Stimulated activated CD8-positive, alpha-beta memory T cell treated with anti-CD3 and anti-CD28 coated beads, Interleukin-7, amount 100 ng/mL, for 24 hours (primary cell): ENCODE measurements around the gene BOLA1.
A peak's percentile ranks its signal among the peaks of the same experiment; 100 is the strongest.
"Not testable (repeated sequence)": the region's sequence is repeated elsewhere in the genome, so short reads cannot be mapped to it uniquely, and the experiment has no call there.

Experiments used
- DNase-seq: peaks from one replicate; pipeline ENCODE4 v3.0.0-alpha.2; 2020; ENCODE audit warnings: low read depth

Gene BOLA1

DNA sequence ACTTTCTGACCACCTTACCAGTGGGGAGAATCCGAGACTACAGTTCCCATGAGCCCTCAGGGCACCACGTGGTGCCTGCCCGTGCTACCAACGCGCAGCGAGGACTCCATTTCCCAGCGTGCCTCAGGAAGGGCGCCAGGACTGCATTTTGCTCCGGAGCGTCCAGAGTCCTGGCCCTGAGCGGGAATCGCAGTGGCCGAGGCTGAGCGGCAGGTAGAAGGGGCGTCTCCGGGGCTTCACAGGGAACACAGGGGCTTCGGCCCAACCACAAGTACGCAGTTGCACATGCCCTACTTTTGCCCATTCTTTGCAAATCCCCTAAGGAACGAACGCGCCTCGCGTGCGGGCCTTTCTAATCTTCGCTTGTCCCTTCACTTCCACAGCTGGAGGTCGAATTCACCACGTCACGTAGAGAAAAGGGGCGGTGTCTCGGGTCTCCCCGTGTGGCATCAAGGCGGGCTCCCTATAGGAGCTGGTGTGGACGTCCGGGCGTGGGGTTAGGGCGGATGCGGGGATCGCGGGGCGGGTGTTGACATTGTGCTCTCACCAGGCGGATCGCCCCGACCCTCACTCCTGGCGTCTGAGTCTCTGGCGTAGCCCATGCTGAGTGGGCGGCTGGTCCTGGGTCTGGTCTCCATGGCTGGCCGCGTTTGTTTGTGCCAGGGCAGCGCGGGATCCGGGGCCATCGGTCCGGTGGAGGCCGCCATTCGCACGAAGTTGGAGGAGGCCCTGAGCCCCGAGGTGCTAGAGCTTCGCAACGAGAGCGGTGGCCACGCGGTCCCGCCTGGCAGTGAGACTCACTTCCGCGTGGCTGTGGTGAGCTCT lies at the start of gene BOLA1:
TSS of gene BOLA1 (plus strand) at position 109 of the 825 bp plus-strand sequence. CDS start at position 601, 492 bp downstream.
- DNase-seq, result peak; percentile 60

DNA sequence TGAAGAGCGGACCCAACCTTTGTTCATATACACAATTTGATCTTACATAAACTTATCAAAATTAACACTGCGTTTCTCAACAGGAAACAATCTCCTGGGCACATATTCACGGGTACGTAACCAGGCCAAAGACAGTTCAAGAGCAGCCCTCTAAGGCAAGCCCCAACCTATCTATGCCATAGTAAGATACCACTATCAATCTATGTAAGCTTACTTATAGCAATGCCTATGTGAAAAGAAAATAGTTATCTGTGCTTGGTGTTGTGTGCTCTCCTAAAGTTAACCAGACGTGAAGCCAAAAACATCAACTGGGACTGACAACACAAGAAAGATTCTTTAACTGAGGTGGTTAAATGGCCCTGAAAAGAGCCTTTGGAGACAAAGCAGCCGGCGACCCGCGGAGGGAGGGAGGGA lies 49.4 kb upstream of the BOLA1 start:
- no peak for DNase-seq

DNA sequence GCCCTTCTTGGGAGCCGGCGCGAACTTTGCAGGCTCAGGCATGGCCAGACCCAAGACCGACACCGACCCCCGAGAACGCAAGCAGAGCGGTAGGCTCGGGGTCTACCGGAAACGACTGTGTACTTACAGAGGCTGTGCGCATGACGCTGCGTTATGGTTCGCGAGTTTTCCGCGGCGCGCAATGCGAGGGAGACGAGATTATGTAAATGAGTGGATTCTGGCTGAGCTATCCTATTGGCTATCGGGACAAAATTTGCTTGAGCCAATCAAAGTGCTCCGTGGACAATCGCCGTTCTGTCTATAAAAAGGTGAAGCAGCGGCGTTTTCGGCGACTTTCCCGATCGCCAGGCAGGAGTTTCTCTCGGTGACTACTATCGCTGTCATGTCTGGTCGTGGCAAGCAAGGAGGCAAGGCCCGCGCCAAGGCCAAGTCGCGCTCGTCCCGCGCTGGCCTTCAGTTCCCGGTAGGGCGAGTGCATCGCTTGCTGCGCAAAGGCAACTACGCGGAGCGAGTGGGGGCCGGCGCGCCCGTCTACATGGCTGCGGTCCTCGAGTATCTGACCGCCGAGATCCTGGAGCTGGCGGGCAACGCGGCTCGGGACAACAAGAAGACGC lies 48.5 kb upstream of the BOLA1 start:
- not testable (repeated sequence) for DNase-seq

- DNase-seq, result not testable (repeated sequence)
These were observed 47.7 kb upstream of the BOLA1 start for GRCh38 chr1:149851585-149852213.

GRCh38 chr1:149852263-149852662 lies 47.1 kb upstream of the BOLA1 start:
- not testable (repeated sequence) for DNase-seq

DNA sequence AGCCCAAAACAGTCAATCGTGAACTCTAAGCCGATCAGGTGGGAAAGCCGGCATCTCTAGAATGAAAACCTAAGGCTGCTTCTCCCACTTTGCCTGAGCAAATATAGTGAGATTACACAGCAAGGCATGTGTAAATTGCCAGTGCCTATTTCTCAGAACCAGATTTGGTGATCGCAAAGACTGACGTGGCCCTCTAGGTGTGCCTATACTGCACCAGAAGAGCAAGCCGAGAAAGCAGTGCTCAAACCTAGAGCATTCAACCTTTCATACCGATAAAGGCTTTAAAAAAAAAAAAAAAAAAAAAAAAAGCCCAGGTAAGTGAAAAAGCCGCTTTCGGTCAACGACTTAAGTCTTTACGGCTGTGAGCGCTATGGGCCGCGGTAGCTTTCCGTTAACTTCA lies 39.1 kb upstream of the BOLA1 start:
- not testable (repeated sequence) for DNase-seq

GRCh38 chr1:149860684-149861496 lies 38.5 kb upstream of the BOLA1 start:
- not testable (repeated sequence) for DNase-seq

DNA sequence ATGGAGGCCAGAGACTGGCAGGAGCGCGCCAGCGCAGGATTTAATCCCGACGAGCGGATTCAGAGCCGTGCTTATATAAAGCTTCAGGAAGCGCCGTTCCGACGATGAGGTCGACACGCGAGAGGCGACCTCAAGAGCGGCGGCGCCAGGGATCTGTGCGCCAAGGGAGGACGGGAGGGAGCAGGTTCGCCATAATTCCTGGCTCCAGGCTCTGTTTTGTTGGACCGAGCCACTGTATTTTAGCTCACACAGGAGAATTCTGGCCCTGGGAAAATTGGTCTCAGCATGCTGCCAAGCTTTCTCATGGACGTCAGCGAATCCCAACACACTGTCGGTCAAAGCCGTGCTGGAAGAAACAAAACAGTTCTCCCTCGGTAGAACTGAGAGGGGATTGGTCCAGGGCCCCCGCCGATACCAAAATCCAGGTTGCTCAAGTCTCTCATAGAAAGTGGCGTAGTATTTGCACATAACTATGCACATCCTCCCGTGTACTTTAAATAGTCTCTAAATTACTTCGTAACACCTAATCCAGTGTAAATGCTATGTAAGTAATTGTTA lies 37.8 kb upstream of the BOLA1 start:
- not testable (repeated sequence) for DNase-seq

DNA sequence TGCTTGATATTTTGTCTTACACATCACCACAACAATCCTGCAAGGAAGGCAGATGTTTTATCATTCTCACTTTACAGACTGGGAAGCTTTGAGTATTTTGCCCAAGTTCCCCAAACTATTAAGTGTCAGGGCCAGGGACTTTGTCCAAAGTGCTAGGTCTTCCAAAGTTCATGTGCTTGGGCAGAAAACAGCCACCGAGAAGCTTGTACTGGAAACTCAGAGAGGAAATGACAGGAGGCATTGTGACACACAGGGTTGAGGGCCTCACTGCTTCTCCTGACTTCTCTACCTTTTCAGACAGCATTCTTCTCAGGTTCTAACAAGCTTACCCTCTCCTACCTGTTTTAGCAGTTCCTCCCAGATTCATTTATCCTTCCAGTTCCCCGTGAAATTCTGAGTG lies 32.5 kb upstream of the BOLA1 start:
- not testable (repeated sequence) for DNase-seq

DNA sequence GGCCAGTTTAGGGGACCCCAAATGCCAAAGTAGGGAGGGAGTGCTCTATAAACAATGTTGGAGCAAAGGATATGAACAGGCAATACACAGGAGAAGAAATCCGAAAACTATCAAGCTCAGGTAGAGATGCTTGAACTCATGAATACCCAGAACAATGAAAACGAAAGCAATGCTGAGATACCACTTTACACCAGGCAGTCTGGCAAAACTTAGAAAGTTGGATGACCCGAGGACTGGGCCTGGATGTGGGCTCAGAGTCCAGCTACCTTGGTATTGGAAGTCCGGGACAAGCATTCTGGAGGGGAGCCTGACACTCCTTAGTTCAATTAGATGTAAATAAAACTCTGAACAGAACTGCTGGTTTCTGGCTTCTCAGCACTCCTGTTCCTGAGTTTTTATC lies 26.3 kb upstream of the BOLA1 start:
- not testable (repeated sequence) for DNase-seq

DNA sequence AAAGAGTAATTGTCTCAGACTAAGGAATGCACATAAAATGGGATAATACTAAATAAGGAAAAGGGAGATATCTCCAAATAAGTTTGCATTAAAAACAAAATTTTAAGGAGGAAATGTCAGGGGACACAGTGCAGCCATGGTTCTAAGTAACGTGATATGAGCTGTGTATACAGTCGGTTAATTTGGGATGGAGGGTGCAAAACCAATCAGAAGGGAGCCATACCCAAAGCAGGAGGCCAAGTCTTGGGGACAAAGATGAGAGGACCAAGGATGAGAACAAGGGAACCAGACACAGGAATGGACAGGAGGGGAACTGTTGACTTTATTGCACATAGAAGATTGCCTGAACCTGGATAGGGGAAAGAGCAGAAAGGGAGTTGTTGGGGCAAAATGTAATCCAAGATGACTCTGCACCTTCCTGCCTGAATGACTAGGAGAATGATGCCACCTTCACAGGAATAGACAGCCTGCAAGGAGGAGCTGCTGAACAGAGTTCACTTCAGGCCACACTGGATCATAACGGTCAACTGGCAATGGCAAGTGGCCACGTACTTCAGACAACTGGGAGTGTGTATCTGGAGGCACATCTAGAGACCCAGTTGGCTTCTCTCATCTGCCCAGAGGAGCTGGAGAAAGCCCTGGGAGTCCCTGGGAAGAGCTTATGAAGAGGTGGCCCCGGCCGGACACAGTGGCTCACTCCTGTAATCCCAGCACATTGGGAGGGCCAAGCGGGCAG lies 22.0 kb upstream of the BOLA1 start:
- no peak for DNase-seq

GRCh38 chr1:149879556-149879955 lies 19.8 kb upstream of the BOLA1 start:
- no peak for DNase-seq

- DNase-seq, result no peak
These were observed 17.5 kb upstream of the BOLA1 start for GRCh38 chr1:149881876-149882275.

DNA sequence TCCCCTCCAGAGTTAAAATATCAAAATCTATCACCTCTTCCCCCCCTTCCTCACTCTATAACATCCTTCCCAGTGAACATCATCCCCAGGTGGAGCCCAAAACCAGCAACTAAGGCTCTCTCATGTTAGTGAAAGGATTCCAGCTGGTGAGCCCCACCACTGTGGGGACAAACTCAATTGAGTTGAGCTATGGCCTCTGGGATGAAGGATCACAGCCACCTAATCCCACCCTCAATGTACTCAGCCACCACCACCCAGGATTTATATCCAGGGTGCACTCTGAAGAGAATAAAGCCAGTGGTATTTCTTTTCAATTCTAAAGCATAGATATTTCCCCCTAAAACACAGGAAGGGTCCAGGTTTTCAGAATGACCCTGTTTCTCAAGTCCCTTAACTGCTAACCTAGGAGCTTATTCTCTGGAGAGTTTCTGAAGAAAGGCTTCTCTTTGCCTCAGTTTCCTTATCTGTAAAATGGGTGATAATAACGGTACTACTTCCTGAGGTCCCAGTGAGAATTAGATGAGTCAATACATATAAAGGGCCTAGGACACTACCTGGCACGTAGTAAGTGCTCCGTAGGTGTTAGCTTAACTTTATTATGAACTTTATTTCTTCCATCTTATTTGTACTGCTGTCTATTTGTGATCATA lies 15.6 kb upstream of the BOLA1 start:
- DNase-seq, result no peak

DNA sequence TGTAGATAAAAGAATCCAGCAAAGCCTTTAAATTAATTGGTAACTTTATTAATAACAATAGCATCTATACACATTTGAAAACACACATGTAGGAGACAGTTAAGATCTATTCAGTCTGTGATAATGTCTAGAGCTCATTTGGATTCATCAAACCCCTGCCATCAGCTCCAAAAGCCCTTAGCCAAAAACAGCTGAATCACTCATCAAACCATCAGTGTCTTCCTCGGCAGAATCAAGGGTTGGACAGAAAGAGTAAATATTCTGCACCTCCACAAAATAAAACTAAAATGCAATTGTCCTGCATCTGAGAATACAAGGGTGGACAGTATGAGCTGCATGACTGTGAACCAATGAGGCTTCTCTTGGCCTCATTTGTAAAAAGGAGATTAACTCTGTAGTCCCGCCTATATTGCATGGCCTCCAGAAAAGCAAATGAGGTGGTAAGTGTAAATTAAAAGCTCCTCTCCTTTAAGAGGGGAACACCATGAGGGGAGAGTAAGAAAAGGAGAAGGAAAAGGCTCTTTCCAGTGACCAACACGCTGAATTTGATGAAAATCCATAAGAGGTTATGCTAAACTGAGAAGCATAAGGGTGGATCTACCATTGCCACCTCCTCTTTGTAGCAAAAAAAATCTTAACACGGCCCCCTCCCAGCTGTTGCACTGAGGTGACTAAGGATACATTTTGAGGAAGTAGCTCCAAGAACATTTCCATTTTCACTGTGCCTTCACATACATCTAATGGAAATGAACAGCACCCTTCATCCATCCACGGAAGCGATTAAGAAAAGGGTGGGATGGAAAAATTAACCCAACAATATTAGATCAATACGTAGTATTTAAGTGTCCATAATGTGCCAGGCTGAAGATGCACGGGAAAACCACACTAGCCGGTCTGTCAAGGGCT lies 14.7 kb upstream of the BOLA1 start:
- no peak for DNase-seq

DNA sequence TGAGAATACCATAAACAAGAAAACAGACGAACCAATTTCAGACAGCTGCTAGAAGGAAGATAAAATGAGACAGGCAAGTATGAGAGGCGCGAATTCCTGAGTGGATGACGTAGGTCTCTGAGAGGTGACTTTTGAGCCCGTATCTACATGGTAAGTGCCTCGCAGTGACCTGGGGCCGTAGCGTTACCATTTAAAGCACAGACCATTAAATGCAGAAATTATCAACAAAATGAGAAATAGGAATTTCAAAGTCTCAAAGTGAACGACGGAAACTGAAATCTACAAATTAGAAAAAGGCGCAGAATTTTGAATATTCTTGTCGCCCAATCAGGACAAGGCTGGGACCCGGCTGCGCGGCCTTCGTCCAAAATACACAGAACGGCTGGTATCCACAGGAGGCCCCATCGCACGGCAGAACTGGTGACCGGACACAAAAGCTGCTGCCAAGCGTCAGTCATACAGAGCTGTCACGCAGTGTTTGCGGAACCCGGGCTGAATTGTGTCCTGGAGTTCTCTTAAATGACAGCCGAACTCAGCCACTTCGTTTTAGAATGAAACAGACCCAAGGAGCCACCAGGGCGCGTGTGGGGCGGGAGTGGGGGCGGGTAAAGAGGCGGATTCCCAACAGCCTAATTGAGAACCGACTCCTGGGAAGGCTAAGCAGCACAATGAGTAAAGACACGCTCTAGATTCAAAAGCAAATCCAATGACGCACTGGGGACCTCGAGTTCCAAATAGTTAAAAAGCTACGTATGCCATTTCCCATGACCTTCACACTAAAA lies 13.8 kb upstream of the BOLA1 start:
- DNase-seq, result peak; percentile 33

DNA sequence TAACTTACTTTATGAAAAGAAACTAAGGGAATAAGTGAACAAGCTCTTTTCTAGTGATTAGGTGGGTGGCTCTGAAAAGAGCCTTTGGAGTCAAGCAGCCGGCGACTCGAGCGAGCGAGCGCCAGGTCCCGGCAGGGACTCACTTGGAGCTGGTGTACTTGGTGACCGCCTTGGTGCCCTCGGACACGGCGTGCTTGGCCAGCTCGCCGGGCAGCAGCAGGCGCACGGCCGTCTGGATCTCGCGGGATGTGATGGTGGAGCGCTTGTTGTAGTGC lies 13.3 kb upstream of the BOLA1 start:
- not testable (repeated sequence) for DNase-seq

DNA sequence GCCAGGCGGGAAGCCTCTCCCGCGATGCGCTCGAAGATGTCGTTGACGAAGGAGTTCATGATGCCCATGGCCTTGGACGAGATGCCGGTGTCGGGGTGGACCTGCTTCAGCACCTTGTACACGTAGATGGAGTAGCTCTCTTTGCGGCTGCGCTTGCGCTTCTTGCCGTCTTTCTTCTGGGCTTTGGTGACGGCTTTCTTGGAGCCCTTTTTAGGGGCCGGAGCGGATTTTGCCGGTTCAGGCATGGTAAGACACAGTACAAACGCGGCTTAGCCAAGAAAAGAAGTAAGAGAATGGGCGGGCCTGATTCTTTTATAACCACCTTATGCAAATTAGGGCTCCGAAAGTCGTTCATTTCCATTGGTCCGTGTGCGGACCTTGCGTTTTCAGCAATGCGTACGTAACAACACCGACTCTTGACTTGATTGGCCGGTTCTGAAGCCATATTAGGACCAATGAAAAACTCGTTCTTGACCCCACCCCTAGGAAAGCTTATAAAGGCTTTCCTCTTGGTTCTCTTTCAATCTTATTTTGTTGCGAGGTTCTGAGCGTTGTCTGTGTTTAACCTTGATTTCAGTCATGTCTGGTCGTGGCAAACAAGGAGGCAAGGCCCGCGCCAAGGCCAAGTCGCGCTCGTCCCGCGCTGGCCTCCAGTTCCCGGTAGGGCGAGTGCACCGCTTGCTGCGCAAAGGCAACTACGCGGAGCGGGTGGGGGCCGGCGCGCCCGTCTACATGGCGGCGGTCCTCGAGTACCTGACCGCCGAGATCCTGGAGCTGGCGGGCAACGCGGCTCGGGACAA lies 12.8 kb upstream of the BOLA1 start:
- DNase-seq, result peak; percentile 58
